Activated naive CD4-positive, alpha-beta T cell treated with anti-CD3 and anti-CD28 coated beads, Interleukin-2, amount 50 U/mL, for 72 hours (primary cell): ENCODE data around the gene PADI1. TPM values are rescaled to one million over a fixed set of nuclear protein-coding genes. Genes with fewer than 3 reads are reported as not detected.

Source experiments
- ATAC-seq, 2 donors: fragments of 150-1000 bp; cut with Tn5 transposase; 2 replicates each; pipeline ENCODE4 v1.10.0; 2021; ENCODE audit warnings: mild to moderate bottlenecking in 2 of 2, moderate library complexity in 2 of 2
- DNase-seq, 2 donors: peaks; one replicate each; pipeline ENCODE4 v3.0.0; 2021 to 2022; ENCODE audit warnings: low spot score in 2 of 2
- H3K27ac Mint-ChIP-seq, 2 donors: one replicate each; pipeline ENCODE4 v1.8.0; 2022; ENCODE audit warnings: mild to moderate bottlenecking in 2 of 2, mixed read lengths in 2 of 2
- H3K36me3 Mint-ChIP-seq, 2 donors: one replicate each; pipeline ENCODE4 v1.8.0; 2022; ENCODE audit warnings: mixed read lengths in 2 of 2
- H3K9me3 Mint-ChIP-seq, 2 donors: one replicate each; pipeline ENCODE4 v1.8.0; 2022; ENCODE audit warnings: mixed read lengths in 2 of 2
- total RNA-seq, 2 donors: library from RNA; stranded (reverse); gene quantifications; one replicate each; pipeline ENCODE4 v1.2.3, GENCODE V29; 2022

The PADI1 gene
- total RNA-seq, 2 donors from 2014 or later = not detected

GRCh38 chr1:17263936-17264335 lies 59.0 kb downstream of the PADI1 start:
- Mint-ChIP-seq H3K36me3 (no peaks in the 10 kb centered on the region), H3K27ac (no peak overlapping the region), H3K9me3 (no peaks in the 10 kb centered on the region)
- DNase-seq = no peak
- ATAC-seq = no peak

- H3K27ac Mint-ChIP-seq = no peak overlapping the region
- H3K36me3 Mint-ChIP-seq = no peaks in the 10 kb centered on the region
- no peak for ATAC-seq
- H3K9me3 Mint-ChIP-seq = no peaks in the 10 kb centered on the region
- DNase-seq = no peak
These were observed 59.5 kb downstream of the PADI1 start for GRCh38 chr1:17264470-17264869.

GRCh38 chr1:17265162-17265561 lies 60.2 kb downstream of the PADI1 start:
- no peak overlapping the region for H3K27ac Mint-ChIP-seq
- no peaks in the 10 kb centered on the region for H3K36me3 Mint-ChIP-seq
- ATAC-seq (no peak), DNase-seq (no peak)
- no peaks in the 10 kb centered on the region for H3K9me3 Mint-ChIP-seq

- ATAC-seq (no peak), DNase-seq (no peak)
- Mint-ChIP-seq H3K27ac (no peak overlapping the region), H3K9me3 (no peaks in the 10 kb centered on the region), H3K36me3 (no peaks in the 10 kb centered on the region)
These were observed 61.0 kb downstream of the PADI1 start for GRCh38 chr1:17265950-17266349.

GRCh38 chr1:17270891-17271765 lies 66.2 kb downstream of the PADI1 start:
- DNase-seq = no peak
- no peak for ATAC-seq
- Mint-ChIP-seq H3K36me3 (no peaks in the 10 kb centered on the region), H3K27ac (no peak overlapping the region), H3K9me3 (no peaks in the 10 kb centered on the region)

GRCh38 chr1:17272066-17272465 lies 67.1 kb downstream of the PADI1 start:
- no peak for ATAC-seq
- no peaks in the 10 kb centered on the region for H3K9me3 Mint-ChIP-seq
- no peaks in the 10 kb centered on the region for H3K36me3 Mint-ChIP-seq
- no peak overlapping the region for H3K27ac Mint-ChIP-seq
- DNase-seq = no peak

GRCh38 chr1:17272646-17273045 lies 67.7 kb downstream of the PADI1 start:
- ATAC-seq (no peak), DNase-seq (no peak)
- H3K36me3 Mint-ChIP-seq = no peaks in the 10 kb centered on the region
- no peaks in the 10 kb centered on the region for H3K9me3 Mint-ChIP-seq
- H3K27ac Mint-ChIP-seq = no peak overlapping the region

- no peaks in the 10 kb centered on the region for H3K9me3 Mint-ChIP-seq
- no peak for DNase-seq
- H3K36me3 Mint-ChIP-seq = no peaks in the 10 kb centered on the region
- ATAC-seq = no peak
- no peak overlapping the region for H3K27ac Mint-ChIP-seq
These were observed 68.2 kb downstream of the PADI1 start for GRCh38 chr1:17273096-17273495.

GRCh38 chr1:17274186-17275170 lies 69.5 kb downstream of the PADI1 start:
- no peak overlapping the region for H3K27ac Mint-ChIP-seq
- ATAC-seq (peak; percentile 44 to 66), DNase-seq (peak in 1 of 2 donors; percentile 71)
- no peaks in the 10 kb centered on the region for H3K36me3 Mint-ChIP-seq
- no peaks in the 10 kb centered on the region for H3K9me3 Mint-ChIP-seq

- H3K9me3 Mint-ChIP-seq = no peaks in the 10 kb centered on the region
- H3K36me3 Mint-ChIP-seq = no peaks in the 10 kb centered on the region
- H3K27ac Mint-ChIP-seq = no peak overlapping the region
- DNase-seq (no peak), ATAC-seq (no peak)
These were observed 71.6 kb downstream of the PADI1 start for GRCh38 chr1:17276568-17276967.

- Mint-ChIP-seq H3K9me3 (no peaks in the 10 kb centered on the region), H3K27ac (peak overlapping the region in 1 of 2 donors; percentile 41), H3K36me3 (no peaks in the 10 kb centered on the region)
- DNase-seq (no peak), ATAC-seq (no peak)
These were observed 72.7 kb downstream of the PADI1 start for GRCh38 chr1:17277511-17278159.

- no peaks in the 10 kb centered on the region for H3K9me3 Mint-ChIP-seq
- DNase-seq (no peak), ATAC-seq (no peak)
- H3K27ac Mint-ChIP-seq = no peak overlapping the region
- no peaks in the 10 kb centered on the region for H3K36me3 Mint-ChIP-seq
These were observed 74.3 kb downstream of the PADI1 start for GRCh38 chr1:17278996-17279830.

GRCh38 chr1:17280436-17280835 lies 75.5 kb downstream of the PADI1 start:
- Mint-ChIP-seq H3K27ac (no peak overlapping the region), H3K36me3 (no peaks in the 10 kb centered on the region), H3K9me3 (no peaks in the 10 kb centered on the region)
- ATAC-seq (no peak), DNase-seq (no peak)

GRCh38 chr1:17280894-17281293 lies 76.0 kb downstream of the PADI1 start:
- DNase-seq = no peak
- Mint-ChIP-seq H3K9me3 (no peaks in the 10 kb centered on the region), H3K27ac (no peak overlapping the region), H3K36me3 (no peaks in the 10 kb centered on the region)
- ATAC-seq = no peak

- H3K27ac Mint-ChIP-seq = no peak overlapping the region
- no peaks in the 10 kb centered on the region for H3K36me3 Mint-ChIP-seq
- H3K9me3 Mint-ChIP-seq = no peaks in the 10 kb centered on the region
- ATAC-seq = no peak
- no peak for DNase-seq
These were observed 76.8 kb downstream of the PADI1 start for GRCh38 chr1:17281775-17282181.

GRCh38 chr1:17282836-17283235 lies 77.9 kb downstream of the PADI1 start:
- Mint-ChIP-seq H3K36me3 (no peaks in the 10 kb centered on the region), H3K9me3 (no peaks in the 10 kb centered on the region), H3K27ac (no peak overlapping the region)
- DNase-seq = peak in 1 of 2 donors; percentile 26
- ATAC-seq = no peak
